K562 (cell line): Measurements from ENCODE around the gene FUCA1. TPM values are rescaled to one million over a fixed set of nuclear protein-coding genes. Genes with fewer than 3 reads are reported as not detected.

Experiments used
- AFF1 ChIP-seq, 2 experiments: fragments of 450-650 bp; IDR thresholded peaks; 2 replicates each; pipeline ENCODE4 v1.6.1; 2018; ENCODE audit warnings: mild to moderate bottlenecking in 2 of 2, low read depth in 1 of 2; ENCODE audit not compliant: partially characterized antibody in 2 of 2
- COPS2 ChIP-seq: fragments of 450-650 bp; conservative IDR thresholded peaks from 2 replicates; pipeline ENCODE4 v1.6.1; 2016; ENCODE audit warnings: mild to moderate bottlenecking, moderate library complexity
- CREM ChIP-seq: IDR thresholded peaks from 2 replicates; pipeline ENCODE4 v1.6.1; 2014; ENCODE audit warnings: antibody characterized with exemption, low read depth
- CSDE1 ChIP-seq, 2 experiments: fragments of 450-650 bp; IDR thresholded peaks; 2 replicates each; pipeline ENCODE4 v1.6.1; 2016; ENCODE audit warnings: mild to moderate bottlenecking in 1 of 2
- DDX20 ChIP-seq: fragments of 450-650 bp; IDR thresholded peaks from 2 replicates; pipeline ENCODE4 v1.6.1; 2016; ENCODE audit warnings: missing genetic modification characterization, low read depth, mild to moderate bottlenecking, missing compliant biosample characterization, moderate library complexity
- ETV6 ChIP-seq, 3 experiments: fragments of 150-350 bp in 1 of 3; sonication (generic) in 1 of 3; formaldehyde crosslinking in 1 of 3; IDR thresholded peaks; 2 replicates each; pipeline versions ENCODE4 v1.6.1 to v1.8.0; 2014 to 2022; ENCODE audit warnings: borderline replicate concordance in 2 of 3, low read depth in 2 of 3, antibody characterized with exemption in 1 of 3, low read length in 1 of 3, mild to moderate bottlenecking in 1 of 3, missing genetic modification reagents in 1 of 3
- GTF2A2 ChIP-seq: IDR thresholded peaks from 2 replicates; pipeline ENCODE4 v1.6.1; 2016; ENCODE audit warnings: mild to moderate bottlenecking, missing genetic modification characterization, missing compliant biosample characterization
- HEY1 ChIP-seq: fragments of 250-450 bp; sonication (Bioruptor Pico); IDR thresholded peaks from 2 replicates; pipeline ENCODE4 v1.5.0; 2020; ENCODE audit warnings: mild to moderate bottlenecking, moderate library complexity, borderline replicate concordance
- ID3 ChIP-seq, 2 experiments: fragments of 250-450 bp in 1 of 2; fragments of 450-650 bp in 1 of 2; sonication (Bioruptor Pico) in 1 of 2; IDR thresholded peaks; 2 replicates each; pipeline versions ENCODE4 v1.6.1 to v1.8.0; 2016 to 2021; ENCODE audit warnings: mild to moderate bottlenecking in 2 of 2, moderate library complexity in 2 of 2, missing compliant biosample characterization in 1 of 2, missing genetic modification characterization in 1 of 2
- NR1H2 ChIP-seq: sonication (generic); formaldehyde crosslinking; IDR thresholded peaks from 2 replicates; pipeline ENCODE4 v1.4.0; 2020; ENCODE audit warnings: mild to moderate bottlenecking, missing genetic modification reagents
- NR3C1 ChIP-seq: sonication (generic); formaldehyde crosslinking; IDR thresholded peaks from 2 replicates; pipeline ENCODE4 v1.8.1; 2022; ENCODE audit warnings: missing genetic modification reagents
- PHF21A ChIP-seq: fragments of 450-650 bp; IDR thresholded peaks from 2 replicates; pipeline ENCODE4 v1.6.1; 2017; ENCODE audit warnings: low read depth, borderline replicate concordance
- POLR3G ChIP-seq: IDR thresholded peaks from 2 replicates; pipeline ENCODE4 v1.6.1; 2011; ENCODE audit not compliant: insufficient read length, insufficient replicate concordance; ENCODE audit errors: extremely low read depth
- PREB ChIP-seq: sonication (generic); formaldehyde crosslinking; IDR thresholded peaks from 2 replicates; pipeline ENCODE4 v1.8.1; 2023; ENCODE audit warnings: mild to moderate bottlenecking, missing genetic modification reagents
- PURB ChIP-seq: sonication (generic); formaldehyde crosslinking; IDR thresholded peaks from 2 replicates; pipeline ENCODE4 v1.9.0; 2021; ENCODE audit warnings: low read depth, mild to moderate bottlenecking, missing genetic modification reagents
- RFX1 ChIP-seq: fragments of 450-650 bp; IDR thresholded peaks from 2 replicates; pipeline ENCODE4 v1.6.1; 2016; ENCODE audit warnings: mild to moderate bottlenecking, moderate library complexity
- SMAD3 ChIP-seq: fragments of 450-650 bp; formaldehyde crosslinking; conservative IDR thresholded peaks from 2 replicates; pipeline ENCODE4 v1.4.0; 2020; ENCODE audit warnings: mild to moderate bottlenecking
- SOX6 ChIP-seq: fragments of 450-650 bp; IDR thresholded peaks from 2 replicates; pipeline ENCODE4 v1.6.1; 2014; ENCODE audit warnings: mild to moderate bottlenecking
- SUPT5H ChIP-seq: fragments of 450-650 bp; IDR thresholded peaks from 2 replicates; pipeline ENCODE4 v1.6.1; 2016
- polyA plus RNA-seq, 8 experiments: library from polyadenylated mRNA; depleted of rRNA in 4 of 8; stranded (reverse) in 5 of 8; unstranded in 3 of 8; fragments of >200 nt; fragmentation: Nextera tagmentation in 2 of 8; fragmentation: Illumina TruSeq in 1 of 8; extraction: Ambion mirVana in 2 of 8; extraction: Trizol in 1 of 8; gene quantifications; 2 replicates each; pipeline versions ENCODE4 v1.2.1 to v1.2.3, GENCODE V29; 2011 to 2014; ENCODE audit warnings: inconsistent platforms in 1 of 8, missing spikeins in 1 of 8
- total RNA-seq, 7 experiments: library from RNA; depleted of rRNA in 6 of 7; stranded (reverse); fragments of >200 nt in 6 of 7; fragmentation: Illumina TruSeq in 2 of 7; extraction: Trizol in 2 of 7; gene quantifications; 2 replicates each; pipeline versions ENCODE4 v1.2.1 to v1.2.3, GENCODE V29; 2011 to 2021; ENCODE audit warnings: low replicate concordance in 1 of 7
- TF ChIP-seq, protein P1 (sequence below), 3 experiments: IDR thresholded peaks in 2 of 3; conservative IDR thresholded peaks in 1 of 3; 2 replicates each; pipeline ENCODE4 v1.5.1; 2011 to 2012; ENCODE audit warnings: low read length in 3 of 3, mild to moderate bottlenecking in 3 of 3, control low read depth in 2 of 3, improper control_type of control experiment in 1 of 3, inconsistent platforms in 1 of 3, low read depth in 1 of 3, mixed read lengths in 1 of 3, moderate library complexity in 1 of 3; ENCODE audit not compliant: insufficient read depth in 2 of 3

The FUCA1 gene
- total and polyA plus RNA-seq, 9 of the 15 experiments (the other 6 are each of a cell fraction or from before 2014, with no cell fraction given): 7.0 to 20.5 (median 13.5) TPM

GRCh38 chr1:23825076-23825761 lies 42.9 kb downstream of the FUCA1 start, which contains the start of gene HMGCL (continued):
- TF ChIP-seq PREB (CRISPR knock-in tag) (no peak), ID3 (CRISPR knock-in tag; IDR thresholded peaks at IDR 0.05) (no peak), ID3 (tag; IDR thresholded peaks at IDR 0.05) (no peak), AFF1 (IDR thresholded peaks at IDR 0.05; ENCODE audit: low read depth in 1 of 2, partially characterized antibody in 2 of 2) (peak in 1 of 2 experiments; percentile 68), DDX20 (tag) (no peak), SMAD3 (no peak), SOX6 (peak; percentile 16; the same call in 1 of the 2 replicates), GTF2A2 (tag) (peak; percentile 67; the same call in 1 of the 2 replicates), NR1H2 (CRISPR knock-in tag) (no peak), COPS2 (no peak), HEY1 (CRISPR knock-in tag) (no peak), PHF21A (0 out of 2 replicates have a peak, but pooled peaks have one; percentile 16), ETV6 (IDR thresholded peaks at IDR 0.05; ENCODE audit: borderline replicate concordance in 1 of 2, low read depth in 2 of 2, low read length in 1 of 2) (no peak), ETV6 (CRISPR knock-in tag; IDR thresholded peaks at IDR 0.05; ENCODE audit: borderline replicate concordance) (no peak), CSDE1 (IDR thresholded peaks at IDR 0.05) (no peak), POLR3G (no peak), SUPT5H (peak; percentile 97), PURB (CRISPR knock-in tag) (no peak), CREM (peak; percentile 79), NR3C1 (CRISPR knock-in tag) (no peak), RFX1 (no peak)
- TF ChIP-seq, protein P1, sequence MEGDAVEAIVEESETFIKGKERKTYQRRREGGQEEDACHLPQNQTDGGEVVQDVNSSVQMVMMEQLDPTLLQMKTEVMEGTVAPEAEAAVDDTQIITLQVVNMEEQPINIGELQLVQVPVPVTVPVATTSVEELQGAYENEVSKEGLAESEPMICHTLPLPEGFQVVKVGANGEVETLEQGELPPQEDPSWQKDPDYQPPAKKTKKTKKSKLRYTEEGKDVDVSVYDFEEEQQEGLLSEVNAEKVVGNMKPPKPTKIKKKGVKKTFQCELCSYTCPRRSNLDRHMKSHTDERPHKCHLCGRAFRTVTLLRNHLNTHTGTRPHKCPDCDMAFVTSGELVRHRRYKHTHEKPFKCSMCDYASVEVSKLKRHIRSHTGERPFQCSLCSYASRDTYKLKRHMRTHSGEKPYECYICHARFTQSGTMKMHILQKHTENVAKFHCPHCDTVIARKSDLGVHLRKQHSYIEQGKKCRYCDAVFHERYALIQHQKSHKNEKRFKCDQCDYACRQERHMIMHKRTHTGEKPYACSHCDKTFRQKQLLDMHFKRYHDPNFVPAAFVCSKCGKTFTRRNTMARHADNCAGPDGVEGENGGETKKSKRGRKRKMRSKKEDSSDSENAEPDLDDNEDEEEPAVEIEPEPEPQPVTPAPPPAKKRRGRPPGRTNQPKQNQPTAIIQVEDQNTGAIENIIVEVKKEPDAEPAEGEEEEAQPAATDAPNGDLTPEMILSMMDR (IDR thresholded peaks at IDR 0.05 in 2 of 3, conservative IDR thresholded peaks at IDR 0.05 in 1 of 3; ENCODE audit: insufficient read depth in 2 of 3, low read depth in 1 of 3, low read length in 3 of 3): no peak
